ENCODE measurements around the gene AKAP10. TPM values are rescaled to one million over a fixed set of nuclear protein-coding genes. Genes with fewer than 3 reads are reported as not detected.
"Not testable (repeated sequence)": the region's sequence is repeated elsewhere in the genome, so short reads cannot be mapped to it uniquely, and the experiment has no call there.

The AKAP10 gene
- total RNA-seq = 10 to 100 TPM; 40.8 to 40.9 TPM

GRCh38 chr17:19977293-19978208 lies at the start of gene AKAP10:
TSS of gene AKAP10 (minus strand) at chr17:19977828. CDS start at chr17:19977679, 149 bp downstream.
- H3K9me3 Mint-ChIP-seq (ENCODE audit: insufficient read depth) = peaks cover 5% of the 10 kb centered on the region
- H3K4me1 Mint-ChIP-seq (ENCODE audit: low read depth) = peaks cover 44% of the 10 kb centered on the region
- POLR2A ChIA-PET = interaction anchor here (0.6 to 2.1 kb wide), 8 partner anchors 9 to 329 kb away, joined by 3 to 10 read pairs (median 4); partner anchors contain the start of genes ALDH3A2, SPECC1 and ULK2
- H3K36me3 Mint-ChIP-seq (ENCODE audit: low read depth) = peaks cover 38% of the 10 kb centered on the region
- peak within 1 kb of the TSS; percentile 99 for H3K27ac Mint-ChIP-seq
- DNase-seq (peak; percentile 96), ATAC-seq (peak; percentile 88)
- no peaks in the 10 kb centered on the region for H3K27me3 Mint-ChIP-seq (ENCODE audit: low read depth)
- CTCF ChIA-PET = interaction anchor here (0.7 to 1.9 kb wide), 4 partner anchors 15 to 42 kb away, joined by 3 to 13 read pairs (median 4); partner anchors contain the start of gene SPECC1
- H3K4me3 Mint-ChIP-seq = peak within 1 kb of the TSS; percentile 97

GRCh38 chr17:20026960-20027359 lies 49.3 kb upstream of the AKAP10 start:
- peaks cover 30% of the 10 kb centered on the region for H3K27me3 Mint-ChIP-seq (ENCODE audit: low read depth)
- H3K4me1 Mint-ChIP-seq (ENCODE audit: low read depth) = peaks cover 4% of the 10 kb centered on the region
- H3K27ac Mint-ChIP-seq = no peak overlapping the region
- no peaks in the 10 kb centered on the region for H3K9me3 Mint-ChIP-seq (ENCODE audit: insufficient read depth)
- POLR2A ChIA-PET = no interaction called here
- no peak for DNase-seq
- H3K4me3 Mint-ChIP-seq = no peak overlapping the region
- ATAC-seq = no peak
- H3K36me3 Mint-ChIP-seq (ENCODE audit: low read depth) = no peaks in the 10 kb centered on the region
- CTCF ChIA-PET = no interaction called here

GRCh38 chr17:20022701-20023100 lies 45.1 kb upstream of the AKAP10 start:
- CTCF ChIA-PET = interaction anchor here (1.1 kb wide), 1 partner anchor 10 kb away, joined by 6 read pairs; no protein-coding TSS in a partner anchor

GRCh38 chr17:20016475-20016992 lies 38.9 kb upstream of the AKAP10 start:
- H3K4me3 Mint-ChIP-seq; H3K36me3 Mint-ChIP-seq (ENCODE audit: low read depth); POLR2A ChIA-PET; H3K9me3 Mint-ChIP-seq (ENCODE audit: insufficient read depth); H3K4me1 Mint-ChIP-seq (ENCODE audit: low read depth); DNase-seq; CTCF ChIA-PET; H3K27ac Mint-ChIP-seq; ATAC-seq: not testable (repeated sequence)
- H3K27me3 Mint-ChIP-seq (ENCODE audit: low read depth) = peaks cover 20% of the 10 kb centered on the region

More at GRCh38 chr17:20022701-20023100, 45.1 kb upstream of the AKAP10 start:
- DNase-seq (no peak), ATAC-seq (no peak)
- H3K4me1 Mint-ChIP-seq (ENCODE audit: low read depth) = no peaks in the 10 kb centered on the region
- H3K9me3 Mint-ChIP-seq (ENCODE audit: insufficient read depth) = no peaks in the 10 kb centered on the region
- H3K27me3 Mint-ChIP-seq (ENCODE audit: low read depth) = peaks cover 30% of the 10 kb centered on the region
- H3K4me3 Mint-ChIP-seq = no peak overlapping the region
- H3K27ac Mint-ChIP-seq = no peak overlapping the region
- no peaks in the 10 kb centered on the region for H3K36me3 Mint-ChIP-seq (ENCODE audit: low read depth)
- POLR2A ChIA-PET = no interaction called here

GRCh38 chr17:20012017-20012536 lies 34.4 kb upstream of the AKAP10 start:
- DNase-seq = no peak
- ChIA-PET CTCF (interaction anchor here (1.4 to 3.8 kb wide), 2 partner anchors 11 to 19 kb away, joined by 6 to 21 read pairs; no protein-coding TSS in a partner anchor), POLR2A (no interaction called here)
- H3K36me3 Mint-ChIP-seq (ENCODE audit: low read depth) = no peaks in the 10 kb centered on the region
- peaks cover 34% of the 10 kb centered on the region for H3K27me3 Mint-ChIP-seq (ENCODE audit: low read depth)
- no peak overlapping the region for H3K4me3 Mint-ChIP-seq
- H3K9me3 Mint-ChIP-seq (ENCODE audit: insufficient read depth) = no peaks in the 10 kb centered on the region
- peaks cover 10% of the 10 kb centered on the region for H3K4me1 Mint-ChIP-seq (ENCODE audit: low read depth)
- ATAC-seq = no peak
- no peak overlapping the region for H3K27ac Mint-ChIP-seq

- CTCF ChIA-PET = interaction anchor here (1.2 to 3.8 kb wide), 4 partner anchors 18 to 64 kb away, joined by 4 to 21 read pairs (median 6); no protein-coding TSS in a partner anchor
- peaks cover 41% of the 10 kb centered on the region for H3K27me3 Mint-ChIP-seq (ENCODE audit: low read depth)
- POLR2A ChIA-PET = no interaction called here
- H3K4me3 Mint-ChIP-seq = no peak overlapping the region
- H3K9me3 Mint-ChIP-seq (ENCODE audit: insufficient read depth) = no peaks in the 10 kb centered on the region
- no peak overlapping the region for H3K27ac Mint-ChIP-seq
- DNase-seq (no peak), ATAC-seq (no peak)
- H3K36me3 Mint-ChIP-seq (ENCODE audit: low read depth) = no peaks in the 10 kb centered on the region
- peaks cover 10% of the 10 kb centered on the region for H3K4me1 Mint-ChIP-seq (ENCODE audit: low read depth)
Measured at GRCh38 chr17:20010936-20011335, 33.3 kb upstream of the AKAP10 start.

- ATAC-seq (no peak), DNase-seq (no peak)
- ChIA-PET POLR2A (no interaction called here), CTCF (interaction anchor here (0.6 to 3.8 kb wide), 8 partner anchors 14 to 89 kb away, joined by 3 to 21 read pairs (median 4); no protein-coding TSS in a partner anchor)
- H3K36me3 Mint-ChIP-seq (ENCODE audit: low read depth) = no peaks in the 10 kb centered on the region
- no peak overlapping the region for H3K27ac Mint-ChIP-seq
- H3K27me3 Mint-ChIP-seq (ENCODE audit: low read depth) = peaks cover 41% of the 10 kb centered on the region
- H3K9me3 Mint-ChIP-seq (ENCODE audit: insufficient read depth) = no peaks in the 10 kb centered on the region
- peaks cover 10% of the 10 kb centered on the region for H3K4me1 Mint-ChIP-seq (ENCODE audit: low read depth)
- H3K4me3 Mint-ChIP-seq = peak overlapping the region; percentile 55
Measured at GRCh38 chr17:20010099-20010863, 32.7 kb upstream of the AKAP10 start.

GRCh38 chr17:20009302-20010098 lies 31.9 kb upstream of the AKAP10 start, which contains the start of gene SPECC1:
TSS of gene SPECC1 (plus strand) at chr17:20009359. CDS start at chr17:20096652, 87,293 bp downstream.
- Mint-ChIP-seq H3K4me1 (ENCODE audit: low read depth) (peaks cover 10% of the 10 kb centered on the region), H3K27ac (peak within 1 kb of the TSS; percentile 64), H3K27me3 (ENCODE audit: low read depth) (peaks cover 45% of the 10 kb centered on the region), H3K36me3 (ENCODE audit: low read depth) (no peaks in the 10 kb centered on the region), H3K9me3 (ENCODE audit: insufficient read depth) (no peaks in the 10 kb centered on the region), H3K4me3 (peak within 1 kb of the TSS; percentile 83)
- DNase-seq (peak; percentile 88), ATAC-seq (peak; percentile 99)
- ChIA-PET CTCF (interaction anchor here (0.8 to 3.8 kb wide), 18 partner anchors 9 to 81 kb away, joined by 3 to 21 read pairs (median 4); partner anchors contain the start of gene AKAP10), POLR2A (interaction anchor here (0.8 to 1.1 kb wide), 2 partner anchors 27 to 32 kb away, joined by 4 to 6 read pairs; partner anchors contain the start of gene AKAP10)

GRCh38 chr17:20009052-20009301 lies 31.3 kb upstream of the AKAP10 start:
- peaks cover 10% of the 10 kb centered on the region for H3K4me1 Mint-ChIP-seq (ENCODE audit: low read depth)
- H3K27ac Mint-ChIP-seq = peak overlapping the region; percentile 64
- peak overlapping the region; percentile 83 for H3K4me3 Mint-ChIP-seq
- peaks cover 43% of the 10 kb centered on the region for H3K27me3 Mint-ChIP-seq (ENCODE audit: low read depth)
- no peaks in the 10 kb centered on the region for H3K36me3 Mint-ChIP-seq (ENCODE audit: low read depth)
- POLR2A ChIA-PET = interaction anchor here (0.8 to 1.1 kb wide), 2 partner anchors 27 to 31 kb away, joined by 4 to 6 read pairs; partner anchors contain the start of gene AKAP10
- CTCF ChIA-PET = interaction anchor here (0.6 to 3.8 kb wide), 16 partner anchors 8 to 149 kb away, joined by 3 to 21 read pairs (median 4); partner anchors contain the start of gene AKAP10
- no peaks in the 10 kb centered on the region for H3K9me3 Mint-ChIP-seq (ENCODE audit: insufficient read depth)
- ATAC-seq (no peak), DNase-seq (no peak)

GRCh38 chr17:20008242-20009051 lies 30.8 kb upstream of the AKAP10 start:
- Mint-ChIP-seq H3K4me1 (ENCODE audit: low read depth) (peaks cover 10% of the 10 kb centered on the region), H3K27me3 (ENCODE audit: low read depth) (peaks cover 43% of the 10 kb centered on the region), H3K36me3 (ENCODE audit: low read depth) (no peaks in the 10 kb centered on the region), H3K4me3 (peak overlapping the region; percentile 83), H3K27ac (peak overlapping the region; percentile 64), H3K9me3 (ENCODE audit: insufficient read depth) (no peaks in the 10 kb centered on the region)
- ChIA-PET CTCF (interaction anchor here (0.6 to 3.8 kb wide), 16 partner anchors 8 to 150 kb away, joined by 3 to 21 read pairs (median 4); partner anchors contain the start of gene AKAP10), POLR2A (interaction anchor here (0.8 to 1.1 kb wide), 2 partner anchors 28 to 31 kb away, joined by 4 to 6 read pairs; partner anchors contain the start of gene AKAP10)
- peak; percentile 49 for ATAC-seq
- peak; percentile 31 for DNase-seq

Measured in activated CD8-positive, alpha-beta T cell treated with anti-CD3 and anti-CD28 coated beads, Interleukin-2, amount 10 ng/mL, durations not matched to agents 7 days and 5 days (primary cell).